Measurements from ENCODE around the gene UGT1A7.
A peak's percentile ranks its signal among the peaks of the same experiment; 100 is the strongest.
"Not testable (repeated sequence)": the region's sequence is repeated elsewhere in the genome, so short reads cannot be mapped to it uniquely, and the experiment has no call there.

Gene UGT1A7

GRCh38 chr2:233684640-233685039, 2.9 kb downstream of the UGT1A7 start:
- no peak for DNase-seq

GRCh38 chr2:233686928-233687327, 5.2 kb downstream of the UGT1A7 start:
- no peak for DNase-seq

GRCh38 chr2:233688341-233688740, 6.6 kb downstream of the UGT1A7 start:
- no peak for DNase-seq

GRCh38 chr2:233689031-233689430, 7.3 kb downstream of the UGT1A7 start:
- DNase-seq: no peak

GRCh38 chr2:233689501-233689900, 7.8 kb downstream of the UGT1A7 start:
- DNase-seq: no peak

- no peak for DNase-seq
Measured at GRCh38 chr2:233690444-233690843, 8.7 kb downstream of the UGT1A7 start.

GRCh38 chr2:233691443-233692433, 10.0 kb downstream of the UGT1A7 start:
- DNase-seq: no peak

- no peak for DNase-seq
Measured at GRCh38 chr2:233692648-233693047, 10.9 kb downstream of the UGT1A7 start, which contains the start of gene UGT1A6. Gene UGT1A6 (plus strand): TSS chr2:233692890. CDS start chr2:233693005, 115 bp downstream.

GRCh38 chr2:233693963-233694362, 12.3 kb downstream of the UGT1A7 start:
- DNase-seq: no peak

- no peak for DNase-seq
Measured at GRCh38 chr2:233698740-233699139, 17.0 kb downstream of the UGT1A7 start.

GRCh38 chr2:233699424-233700027, 17.8 kb downstream of the UGT1A7 start:
- no peak for DNase-seq

GRCh38 chr2:233700028-233700635, 18.4 kb downstream of the UGT1A7 start:
- DNase-seq: no peak

GRCh38 chr2:233700842-233701241, 19.1 kb downstream of the UGT1A7 start:
- not testable (repeated sequence) for DNase-seq

- no peak for DNase-seq
Measured at GRCh38 chr2:233702238-233702637, 20.5 kb downstream of the UGT1A7 start.

GRCh38 chr2:233705911-233706506, 24.3 kb downstream of the UGT1A7 start:
- no peak for DNase-seq

GRCh38 chr2:233706720-233707119, 25.0 kb downstream of the UGT1A7 start:
- no peak for DNase-seq

- no peak for DNase-seq
Measured at GRCh38 chr2:233707940-233708644, 26.4 kb downstream of the UGT1A7 start.

GRCh38 chr2:233708942-233709341, 27.2 kb downstream of the UGT1A7 start:
- DNase-seq: no peak

- DNase-seq: peak; percentile 52
Measured at GRCh38 chr2:233711312-233712008, 29.8 kb downstream of the UGT1A7 start.

GRCh38 chr2:233712611-233713261, 31.0 kb downstream of the UGT1A7 start, which contains the start of gene UGT1A5:
Gene UGT1A5 (plus strand): TSS chr2:233712907. CDS start chr2:233712992, 85 bp downstream.
- DNase-seq: no peak

GRCh38 chr2:233713262-233713615, 31.5 kb downstream of the UGT1A7 start:
- DNase-seq: no peak

Measured in NK-92 treated with Interleukin-12 subunit alpha and Interleukin-12 subunit beta, amount 100 ng/mL, for 24 hours (cell line).